ENCODE results near the gene TOP3A.
"Not testable (repeated sequence)": the region's sequence is repeated elsewhere in the genome, so short reads cannot be mapped to it uniquely, and the experiment has no call there.

TOP3A gene

GRCh38 chr17:18323007-18323406, 8.2 kb upstream of the TOP3A start:
- no peak for DNase-seq

GRCh38 chr17:18322522-18322921, 7.7 kb upstream of the TOP3A start:
- DNase-seq = no peak

- DNase-seq = no peak
Measured at GRCh38 chr17:18321309-18321708, 6.5 kb upstream of the TOP3A start.

- DNase-seq = no peak
Measured at GRCh38 chr17:18320301-18320700, 5.5 kb upstream of the TOP3A start.

GRCh38 chr17:18319604-18320256, 4.9 kb upstream of the TOP3A start:
- no peak for DNase-seq

- no peak for DNase-seq
Measured at GRCh38 chr17:18318771-18319450, 4.1 kb upstream of the TOP3A start.

- no peak for DNase-seq
Measured at GRCh38 chr17:18318117-18318516, 3.3 kb upstream of the TOP3A start.

GRCh38 chr17:18315961-18316360, 1.2 kb upstream of the TOP3A start:
- DNase-seq = no peak

GRCh38 chr17:18315562-18315922, 748 bp upstream of the TOP3A start:
- DNase-seq = peak; percentile 42

- DNase-seq = no peak
Measured at GRCh38 chr17:18314059-18314730, 599 bp downstream of the TOP3A start.

- no peak for DNase-seq
Measured at GRCh38 chr17:18309202-18309601, 5.6 kb downstream of the TOP3A start.

GRCh38 chr17:18303206-18303605, 11.6 kb downstream of the TOP3A start:
- not testable (repeated sequence) for DNase-seq

- DNase-seq = no peak
Measured at GRCh38 chr17:18300725-18301480, 13.9 kb downstream of the TOP3A start.

GRCh38 chr17:18298061-18298460, 16.7 kb downstream of the TOP3A start:
- DNase-seq = not testable (repeated sequence)

- DNase-seq = no peak
Measured at GRCh38 chr17:18291718-18292540, 22.9 kb downstream of the TOP3A start.

GRCh38 chr17:18285296-18285695, 29.5 kb downstream of the TOP3A start:
- DNase-seq = no peak

- no peak for DNase-seq
Measured at GRCh38 chr17:18281788-18282187, 33.0 kb downstream of the TOP3A start.

- DNase-seq = no peak
Measured at GRCh38 chr17:18280766-18281371, 33.9 kb downstream of the TOP3A start.

GRCh38 chr17:18280249-18280648, 34.5 kb downstream of the TOP3A start:
- DNase-seq = no peak

- DNase-seq = no peak
Measured at GRCh38 chr17:18278867-18279266, 35.9 kb downstream of the TOP3A start.

GRCh38 chr17:18277076-18277475, 37.7 kb downstream of the TOP3A start:
- DNase-seq = no peak

Measured in activated CD4-positive, alpha-beta T cell treated with anti-CD3 and anti-CD28 coated beads, Interleukin-2, Interleukin-6, amounts not matched to agents 100 ng/mL and 50 ng/mL, durations not matched to agents 16 hours and 8 hours (primary cell).